Activated CD4-positive, alpha-beta T cell treated with anti-CD3 and anti-CD28 coated beads for 36 hours (primary cell): ENCODE results near the gene NKX1-1. TPM values are rescaled to one million over a fixed set of nuclear protein-coding genes. Genes with fewer than 3 reads are reported as not detected.

Experiments used
- ATAC-seq: fragments of 200-7000 bp; cut with Tn5 transposase; one replicate; pipeline ENCODE4 v1.10.0; 2021; ENCODE audit warnings: mild to moderate bottlenecking, moderate library complexity
- CTCF ChIA-PET: fragments of 350-600 bp; sonication (Branson Sonifier 250); formaldehyde crosslinking; loops from one replicate; lab custom pipeline; 2021; ENCODE audit warnings: antibody characterized with exemption; lab: Charles Lee
- POLR2A ChIA-PET: fragments of 350-600 bp; sonication (Branson Sonifier 250); formaldehyde crosslinking; loops from one replicate; lab custom pipeline; 2021; ENCODE audit warnings: antibody characterized with exemption, inconsistent platforms; lab: Charles Lee
- DNase-seq: peaks from one replicate; pipeline ENCODE4 v3.0.0-alpha.2; 2020
- H3K27ac Mint-ChIP-seq: one replicate; pipeline ENCODE4 v1.8.0; 2021; ENCODE audit warnings: mixed read lengths
- H3K27me3 Mint-ChIP-seq: one replicate; pipeline ENCODE4 v1.8.0; 2021; ENCODE audit warnings: mixed read lengths
- H3K36me3 Mint-ChIP-seq: one replicate; pipeline ENCODE4 v1.8.0; 2021; ENCODE audit warnings: low read depth, mixed read lengths
- H3K4me1 Mint-ChIP-seq: one replicate; pipeline ENCODE4 v1.8.0; 2021; ENCODE audit warnings: mixed read lengths
- H3K4me3 Mint-ChIP-seq: one replicate; pipeline ENCODE4 v1.8.0; 2021; ENCODE audit warnings: mild to moderate bottlenecking, moderate library complexity, mixed read lengths
- H3K9me3 Mint-ChIP-seq: one replicate; pipeline ENCODE4 v1.8.0; 2021; ENCODE audit warnings: low read depth, mixed read lengths
- intact Hi-C, 2 experiments: fragments of 100-400 bp; cut with DNase I in 1 of 2; cut with micrococcal nuclease in 1 of 2; formaldehyde crosslinking; loops; one replicate each; pipeline versions ENCODE4 v1.14.2 to v1.15.1; 2022 to 2024; cut with DNase I, micrococcal nuclease
- total RNA-seq, 2 experiments: library from RNA; stranded (reverse); gene quantifications; one replicate each; pipeline ENCODE4 v1.2.3, GENCODE V29; 2021

Gene NKX1-1
- total RNA-seq, 2 experiments from 2014 or later: not detected

- no peak for DNase-seq
- CTCF ChIA-PET: no interaction called here
- POLR2A ChIA-PET: no interaction called here
These were observed 48.6 kb downstream of the NKX1-1 start for GRCh38 chr4:1357356-1358248.

GRCh38 chr4:1356181-1356998 is 49.9 kb downstream of the NKX1-1 start:
- ATAC-seq (no peak), DNase-seq (peak; percentile 70)
- H3K27ac Mint-ChIP-seq: no peak overlapping the region
- ChIA-PET CTCF (interaction anchor here (0.6 to 1.3 kb wide), 14 partner anchors 8 to 735 kb away, joined by 3 to 6 read pairs (median 4); no protein-coding TSS in a partner anchor), POLR2A (interaction anchor here (0.5 kb wide), 1 partner anchor 10 kb away, joined by 3 read pairs; the partner anchor contains the start of gene UVSSA)
- no peaks in the 10 kb centered on the region for H3K27me3 Mint-ChIP-seq
- intact Hi-C loops: loop anchor here (1.0 to 5.0 kb wide), 3 partner anchors 157 to 273 kb away; no protein-coding TSS in a partner anchor
- H3K4me1 Mint-ChIP-seq: peaks cover 7% of the 10 kb centered on the region
- H3K4me3 Mint-ChIP-seq: no peak overlapping the region
- no peaks in the 10 kb centered on the region for H3K9me3 Mint-ChIP-seq
- H3K36me3 Mint-ChIP-seq: peaks cover 2% of the 10 kb centered on the region

More at GRCh38 chr4:1357356-1358248, 48.6 kb downstream of the NKX1-1 start:
- Mint-ChIP-seq H3K36me3 (peaks cover 2% of the 10 kb centered on the region), H3K4me1 (no peaks in the 10 kb centered on the region), H3K9me3 (no peaks in the 10 kb centered on the region), H3K27ac (no peak overlapping the region), H3K27me3 (no peaks in the 10 kb centered on the region), H3K4me3 (no peak overlapping the region)
- intact Hi-C loops: loop anchor here in 1 of 2 experiments (5.0 kb wide), 1 partner anchor 270 kb away; no protein-coding TSS in a partner anchor
- no peak for ATAC-seq

- Mint-ChIP-seq H3K36me3 (peaks cover 3% of the 10 kb centered on the region), H3K9me3 (no peaks in the 10 kb centered on the region), H3K4me3 (no peak overlapping the region), H3K27ac (no peak overlapping the region), H3K27me3 (no peaks in the 10 kb centered on the region), H3K4me1 (peaks cover 8% of the 10 kb centered on the region)
- ATAC-seq: no peak
- ChIA-PET POLR2A (no interaction called here), CTCF (interaction anchor here (0.5 to 1.3 kb wide), 11 partner anchors 9 to 286 kb away, joined by 3 to 6 read pairs (median 4); no protein-coding TSS in a partner anchor)
- intact Hi-C loops: loop anchor here in 1 of 2 experiments (5.0 kb wide), 1 partner anchor 272 kb away; no protein-coding TSS in a partner anchor
- no peak for DNase-seq
These were observed 50.9 kb downstream of the NKX1-1 start for GRCh38 chr4:1355378-1355777.

- H3K27ac Mint-ChIP-seq: no peak overlapping the region
- ChIA-PET POLR2A (no interaction called here), CTCF (interaction anchor here (0.6 to 1.2 kb wide), 4 partner anchors 103 to 219 kb away, joined by 3 to 4 read pairs (median 3); no protein-coding TSS in a partner anchor)
- no peak for ATAC-seq
- H3K4me3 Mint-ChIP-seq: no peak overlapping the region
- no peak for DNase-seq
- peaks cover 4% of the 10 kb centered on the region for H3K36me3 Mint-ChIP-seq
- H3K27me3 Mint-ChIP-seq: no peaks in the 10 kb centered on the region
- peaks cover 13% of the 10 kb centered on the region for H3K4me1 Mint-ChIP-seq
- no peaks in the 10 kb centered on the region for H3K9me3 Mint-ChIP-seq
- intact Hi-C loops: loop anchor here in 1 of 2 experiments (5.0 kb wide), 1 partner anchor 272 kb away; no protein-coding TSS in a partner anchor
These were observed 51.3 kb downstream of the NKX1-1 start for GRCh38 chr4:1354983-1355275.

- H3K27me3 Mint-ChIP-seq: no peaks in the 10 kb centered on the region
- no peaks in the 10 kb centered on the region for H3K9me3 Mint-ChIP-seq
- peaks cover 4% of the 10 kb centered on the region for H3K36me3 Mint-ChIP-seq
- CTCF ChIA-PET: interaction anchor here (0.6 to 0.7 kb wide), 4 partner anchors 103 to 710 kb away, joined by 3 read pairs; no protein-coding TSS in a partner anchor
- no peak for ATAC-seq
- no peak overlapping the region for H3K4me3 Mint-ChIP-seq
- POLR2A ChIA-PET: no interaction called here
- no peak overlapping the region for H3K27ac Mint-ChIP-seq
- H3K4me1 Mint-ChIP-seq: peaks cover 16% of the 10 kb centered on the region
- intact Hi-C loops: no loop called here
- no peak for DNase-seq
These were observed 51.9 kb downstream of the NKX1-1 start for GRCh38 chr4:1354136-1354982.

- CTCF ChIA-PET: interaction anchor here (0.6 to 1.6 kb wide), 7 partner anchors 110 to 262 kb away, joined by 3 to 7 read pairs (median 3); no protein-coding TSS in a partner anchor
- intact Hi-C loops: loop anchor here in 1 of 2 experiments (2.0 kb wide), 1 partner anchor 35 kb away; no protein-coding TSS in a partner anchor
- ATAC-seq: no peak
These were observed 52.8 kb downstream of the NKX1-1 start for GRCh38 chr4:1353186-1354055.

More at GRCh38 chr4:1353186-1354055, 52.8 kb downstream of the NKX1-1 start:
- DNase-seq: no peak
- H3K27ac Mint-ChIP-seq: no peak overlapping the region
- H3K27me3 Mint-ChIP-seq: no peaks in the 10 kb centered on the region
- POLR2A ChIA-PET: no interaction called here
- H3K4me1 Mint-ChIP-seq: peaks cover 25% of the 10 kb centered on the region
- no peak overlapping the region for H3K4me3 Mint-ChIP-seq
- H3K9me3 Mint-ChIP-seq: no peaks in the 10 kb centered on the region
- H3K36me3 Mint-ChIP-seq: peaks cover 7% of the 10 kb centered on the region

Other genes with a start within 250 kb of the NKX1-1 start
- 1 to 10 TPM; 7.5 to 8.5 TPM for gene SPON2, start 233.9 kb downstream of the NKX1-1 start, total RNA-seq
- 100 to 1,000 TPM; 152 to 177 TPM for gene CTBP1, start 157.3 kb downstream of the NKX1-1 start, total RNA-seq
- 10 to 100 TPM; 38.9 to 40.4 TPM for gene MAEA, start 116.6 kb downstream of the NKX1-1 start, total RNA-seq
- gene UVSSA, start 59.2 kb downstream of the NKX1-1 start, total RNA-seq: 10 to 100 TPM; 14.8 to 18.1 TPM